Adipose tissue (tissue), 3 donors: ENCODE data around the gene KCNJ10. TPM values are rescaled to one million over a fixed set of nuclear protein-coding genes. Genes with fewer than 3 reads are reported as not detected.
"Not testable (repeated sequence)": the region's sequence is repeated elsewhere in the genome, so short reads cannot be mapped to it uniquely, and the experiment has no call there.

Source experiments
- H3K27ac ChIP-seq: one replicate; pipeline ENCODE4 v1.5.1; 2013; ENCODE audit warnings: low read depth, low read length
- WGBS, 3 donors: extraction: QIAGEN DNeasy Blood & Tissue Kit; methylation state at CpG; one replicate each; pipeline ENCODE4 v1.1.7; 2013; 5-methylcytosine and 5-hydroxymethylcytosine counted together
- polyA plus RNA-seq, 3 donors: library from polyadenylated mRNA; stranded (reverse); fragments of 200-250 nt; gene quantifications; one replicate each; pipeline ENCODE4 v1.2.3, GENCODE V29; 2013
- donor health status: healthy with polysubstance abuse.
- donor health status: Bipolar disorder and iron deficiency.
- donor health status: healthy.

KCNJ10 gene
- polyA plus RNA-seq, 3 donors, result 0.09 to 0.12 TPM; not detected in 1

- 85% methylated on average over 5 of the region's 5 CpGs for WGBS, 3 donors
- no peak overlapping the region for H3K27ac ChIP-seq
Observed at GRCh38 chr1:160071289-160071688, 1.3 kb upstream of the KCNJ10 start.

- WGBS, 3 donors, result 2 to 3% (median 2%) methylated on average over 44 to 45 of the region's 46 CpGs
- H3K27ac ChIP-seq, result no peak overlapping the region
Observed at GRCh38 chr1:160070243-160071163, 543 bp upstream of the KCNJ10 start.

GRCh38 chr1:160068225-160068624, 1.7 kb downstream of the KCNJ10 start:
- no peak overlapping the region for H3K27ac ChIP-seq
- WGBS, 3 donors, result 67 to 72% (median 70%) methylated on average over 5 of the region's 5 CpGs

- 52 to 69% (median 66%) methylated on average over 6 of the region's 6 CpGs for WGBS, 3 donors
- no peak overlapping the region for H3K27ac ChIP-seq
Observed at GRCh38 chr1:160066829-160067745, 2.9 kb downstream of the KCNJ10 start.

- 57 to 63% (median 58%) methylated on average over 3 of the region's 3 CpGs for WGBS, 3 donors
Observed at GRCh38 chr1:160064746-160065145, 5.2 kb downstream of the KCNJ10 start.

GRCh38 chr1:160064164-160064563, 5.8 kb downstream of the KCNJ10 start:
- WGBS, 3 donors, result 83 to 94% (median 83%) methylated on average over 3 of the region's 3 CpGs
- no peak overlapping the region for H3K27ac ChIP-seq

More at GRCh38 chr1:160064746-160065145, 5.2 kb downstream of the KCNJ10 start:
- no peak overlapping the region for H3K27ac ChIP-seq

GRCh38 chr1:160063176-160063575, 6.8 kb downstream of the KCNJ10 start:
- 75 to 95% (median 83%) methylated on average over 5 of the region's 5 CpGs for WGBS, 3 donors

GRCh38 chr1:160062230-160062532, 7.8 kb downstream of the KCNJ10 start:
- WGBS, 3 donors, result 67 to 86% (median 76%) methylated on average over 6 of the region's 6 CpGs
- H3K27ac ChIP-seq, result no peak overlapping the region

More at GRCh38 chr1:160063176-160063575, 6.8 kb downstream of the KCNJ10 start:
- no peak overlapping the region for H3K27ac ChIP-seq

GRCh38 chr1:160061369-160062229, 8.4 kb downstream of the KCNJ10 start:
- no peak overlapping the region for H3K27ac ChIP-seq
- WGBS, 3 donors, result 51 to 77% (median 66%) methylated on average over 13 to 15 of the region's 15 CpGs

- no peak overlapping the region for H3K27ac ChIP-seq
- 36 to 48% (median 45%) methylated on average over 2 of the region's 2 CpGs for WGBS, 3 donors
Observed at GRCh38 chr1:160058087-160058486, 11.9 kb downstream of the KCNJ10 start.

GRCh38 chr1:160056648-160057169, 13.3 kb downstream of the KCNJ10 start:
- no peak overlapping the region for H3K27ac ChIP-seq
- 69 to 93% (median 78%) methylated on average over 1 of the region's 1 CpG for WGBS, 3 donors

GRCh38 chr1:160053548-160054365, 16.2 kb downstream of the KCNJ10 start:
- H3K27ac ChIP-seq, result no peak overlapping the region
- WGBS, 3 donors, result 47 to 71% (median 66%) methylated on average over 7 of the region's 7 CpGs

- 52 to 68% (median 64%) methylated on average over 6 of the region's 6 CpGs for WGBS, 3 donors
Observed at GRCh38 chr1:160052936-160053335, 17.0 kb downstream of the KCNJ10 start.

GRCh38 chr1:160050619-160051018, 19.3 kb downstream of the KCNJ10 start:
- 76 to 83% (median 82%) methylated on average over 1 of the region's 1 CpG for WGBS, 3 donors
- H3K27ac ChIP-seq, result no peak overlapping the region

More at GRCh38 chr1:160052936-160053335, 17.0 kb downstream of the KCNJ10 start:
- H3K27ac ChIP-seq, result no peak overlapping the region

- WGBS, 3 donors, result 75 to 92% (median 77%) methylated on average over 2 of the region's 2 CpGs
- H3K27ac ChIP-seq, result not testable (repeated sequence)
Observed at GRCh38 chr1:160050182-160050581, 19.8 kb downstream of the KCNJ10 start.

- no peak overlapping the region for H3K27ac ChIP-seq
- 78 to 91% (median 89%) methylated on average over 3 of the region's 3 CpGs for WGBS, 3 donors
Observed at GRCh38 chr1:160049101-160049500, 20.9 kb downstream of the KCNJ10 start.

GRCh38 chr1:160048335-160048734, 21.6 kb downstream of the KCNJ10 start:
- H3K27ac ChIP-seq, result no peak overlapping the region
